H9 (cell line): Measurements from ENCODE around the gene NSMF. TPM values are rescaled to one million over a fixed set of nuclear protein-coding genes. Genes with fewer than 3 reads are reported as not detected.
"Not testable (repeated sequence)": the region's sequence is repeated elsewhere in the genome, so short reads cannot be mapped to it uniquely, and the experiment has no call there.

Experiments used
- DNase-seq: peaks from one replicate; pipeline ENCODE4 v3.0.0-alpha.2; 2017
- H2AFZ ChIP-seq: one replicate; pipeline ENCODE4 v1.6.1; 2013; ENCODE audit warnings: mild to moderate bottlenecking, low read length, control low read depth, moderate library complexity
- H2AK5ac ChIP-seq: 2 replicates; pipeline ENCODE4 v1.6.1; 2013; ENCODE audit warnings: low read length, control low read depth, mixed read lengths; ENCODE audit not compliant: insufficient read length
- H2BK120ac ChIP-seq: one replicate; pipeline ENCODE4 v1.6.1; 2013; ENCODE audit warnings: low read depth, mild to moderate bottlenecking, low read length, control low read depth, inconsistent platforms; ENCODE audit not compliant: poor library complexity, severe bottlenecking
- H2BK12ac ChIP-seq: 2 replicates; pipeline ENCODE4 v1.6.1; 2013; ENCODE audit warnings: low read length, control low read depth, mixed read lengths, low read depth; ENCODE audit not compliant: insufficient read length
- H2BK15ac ChIP-seq: 2 replicates; pipeline ENCODE4 v1.6.1; 2013; ENCODE audit warnings: low read depth, low read length, control low read depth
- H2BK20ac ChIP-seq: one replicate; pipeline ENCODE4 v1.6.1; 2013; ENCODE audit warnings: low read depth, mild to moderate bottlenecking, low read length, control low read depth, inconsistent platforms; ENCODE audit not compliant: poor library complexity, severe bottlenecking
- H2BK5ac ChIP-seq: 2 replicates; pipeline ENCODE4 v1.6.1; 2013; ENCODE audit warnings: low read length, control low read depth, mixed read lengths; ENCODE audit not compliant: insufficient read length
- H3K14ac ChIP-seq: 2 replicates; pipeline ENCODE4 v1.6.1; 2013; ENCODE audit warnings: low read length, control low read depth; ENCODE audit not compliant: insufficient read depth
- H3K18ac ChIP-seq: 2 replicates; pipeline ENCODE4 v1.6.1; 2013; ENCODE audit warnings: low read depth, mild to moderate bottlenecking, mixed read lengths, low read length, control low read depth; ENCODE audit not compliant: insufficient read length
- H3K23ac ChIP-seq: 2 replicates; pipeline ENCODE4 v1.6.1; 2013; ENCODE audit warnings: low read length, control low read depth, mixed read lengths, low read depth; ENCODE audit not compliant: insufficient read length
- H3K23me2 ChIP-seq: 2 replicates; pipeline ENCODE4 v1.6.1; 2013; ENCODE audit warnings: low read depth, mild to moderate bottlenecking, mixed read lengths, low read length, control low read depth; ENCODE audit not compliant: insufficient read length, poor library complexity, severe bottlenecking
- H3K27ac ChIP-seq: 2 replicates; pipeline ENCODE4 v1.5.1; 2013; ENCODE audit warnings: low read length, control low read depth, mixed read lengths, low read depth; ENCODE audit not compliant: insufficient read length
- H3K27me3 ChIP-seq: 2 replicates; pipeline ENCODE4 v1.6.1; 2013; ENCODE audit warnings: low read length, control low read depth, inconsistent platforms; ENCODE audit not compliant: insufficient read depth
- H3K4ac ChIP-seq: 2 replicates; pipeline ENCODE4 v1.6.1; 2013; ENCODE audit warnings: low read depth, mild to moderate bottlenecking, control low read depth, inconsistent platforms, low read length, moderate library complexity
- H3K4me1 ChIP-seq: 2 replicates; pipeline ENCODE4 v1.6.1; 2013; ENCODE audit warnings: low read length, control low read depth, inconsistent platforms; ENCODE audit not compliant: insufficient read depth
- H3K4me2 ChIP-seq: 2 replicates; pipeline ENCODE4 v1.6.1; 2013; ENCODE audit warnings: low read length, control low read depth, mixed read lengths; ENCODE audit not compliant: insufficient read length, insufficient read depth
- H3K56ac ChIP-seq: 2 replicates; pipeline ENCODE4 v1.6.1; 2013; ENCODE audit warnings: low read depth, mild to moderate bottlenecking, mixed read lengths, low read length, control low read depth; ENCODE audit not compliant: insufficient read length
- H3K79me1 ChIP-seq: 2 replicates; pipeline ENCODE4 v1.6.1; 2013; ENCODE audit warnings: low read depth, mild to moderate bottlenecking, moderate library complexity, low read length, control low read depth, inconsistent platforms; ENCODE audit not compliant: insufficient read depth, poor library complexity, severe bottlenecking
- H3K79me2 ChIP-seq: 2 replicates; pipeline ENCODE4 v1.6.1; 2013; ENCODE audit warnings: low read length, control low read depth, inconsistent platforms; ENCODE audit not compliant: insufficient read depth
- H3K9ac ChIP-seq: 2 replicates; pipeline ENCODE4 v1.6.1; 2013; ENCODE audit warnings: low read length, control low read depth, mixed read lengths; ENCODE audit not compliant: insufficient read length; ENCODE audit errors: extremely low read depth
- H3K9me3 ChIP-seq: one replicate; pipeline ENCODE4 v1.6.1; 2013; ENCODE audit warnings: low read depth, low read length, inconsistent platforms; ENCODE audit not compliant: control insufficient read depth
- H3T11ph ChIP-seq: one replicate; pipeline ENCODE4 v1.6.1; 2013; ENCODE audit warnings: mild to moderate bottlenecking, low read length, control low read depth, inconsistent platforms
- H4K20me1 ChIP-seq: one replicate; pipeline ENCODE4 v1.6.1; 2013; ENCODE audit not compliant: control insufficient read depth, insufficient read length, insufficient read depth
- H4K5ac ChIP-seq: 2 replicates; pipeline ENCODE4 v1.6.1; 2013; ENCODE audit warnings: low read depth, mild to moderate bottlenecking, mixed read lengths, low read length, control low read depth; ENCODE audit not compliant: insufficient read length
- H4K8ac ChIP-seq: replicated peaks from 2 replicates; pipeline ENCODE4 v1.6.1; 2013; ENCODE audit warnings: low read length, control low read depth, mixed read lengths, low read depth; ENCODE audit not compliant: insufficient read length
- H4K91ac ChIP-seq: 2 replicates; pipeline ENCODE4 v1.6.1; 2013; ENCODE audit warnings: low read depth, mild to moderate bottlenecking, moderate library complexity, mixed read lengths, low read length, control low read depth; ENCODE audit not compliant: insufficient read length
- H3K27ac Mint-ChIP-seq, 3 experiments: 2 replicates in 2 of 3; 3 replicates in 1 of 3; pipeline ENCODE4 v1.8.0; 2020 to 2021; ENCODE audit warnings: mixed read lengths in 3 of 3, mild to moderate bottlenecking in 1 of 3, moderate library complexity in 1 of 3
- H3K27me3 Mint-ChIP-seq: 2 replicates; pipeline ENCODE4 v1.8.0; 2021; ENCODE audit warnings: low read depth, mild to moderate bottlenecking, moderate library complexity, mixed read lengths
- H3K36me3 Mint-ChIP-seq, 3 experiments: 2 replicates in 2 of 3; 3 replicates in 1 of 3; pipeline ENCODE4 v1.8.0; 2020 to 2021; ENCODE audit warnings: low read depth in 3 of 3, mixed read lengths in 3 of 3; ENCODE audit not compliant: insufficient read depth in 1 of 3
- H3K4me1 Mint-ChIP-seq, 2 experiments: 2 replicates each; pipeline ENCODE4 v1.8.0; 2020; ENCODE audit warnings: mixed read lengths in 2 of 2
- H3K4me3 Mint-ChIP-seq, 2 experiments: 2 replicates in 1 of 2; 3 replicates in 1 of 2; pipeline ENCODE4 v1.8.0; 2020 to 2021; ENCODE audit warnings: mild to moderate bottlenecking in 2 of 2, mixed read lengths in 2 of 2, moderate library complexity in 1 of 2
- H3K9me3 Mint-ChIP-seq, 2 experiments: 2 replicates in 1 of 2; 3 replicates in 1 of 2; pipeline ENCODE4 v1.8.0; 2020; ENCODE audit warnings: mild to moderate bottlenecking in 2 of 2, mixed read lengths in 2 of 2, moderate library complexity in 1 of 2
- WGBS: extraction: QIAGEN DNeasy Blood & Tissue Kit; methylation state at CpG from one replicate; pipeline ENCODE4 v1.1.7; 2013; ENCODE audit warnings: missing lambda C conversion rate, low lambda C conversion rate, mixed read lengths; ENCODE audit not compliant: insufficient read length; ENCODE audit errors: extremely low coverage; 5-methylcytosine and 5-hydroxymethylcytosine counted together
- total RNA-seq: library from RNA; stranded (reverse); gene quantifications from 2 replicates; pipeline ENCODE4 v1.2.1, GENCODE V29; 2021
- TF ChIP-seq, protein P1 (sequence below): fragments of 200-600 bp; sonication (generic); conservative IDR thresholded peaks from 3 replicates; pipeline ENCODE4 v1.8.0; 2021; ENCODE audit warnings: antibody characterized with exemption, mild to moderate bottlenecking

Gene NSMF
- total RNA-seq, 1 experiment from 2014 or later: 46.3 TPM

DNA sequence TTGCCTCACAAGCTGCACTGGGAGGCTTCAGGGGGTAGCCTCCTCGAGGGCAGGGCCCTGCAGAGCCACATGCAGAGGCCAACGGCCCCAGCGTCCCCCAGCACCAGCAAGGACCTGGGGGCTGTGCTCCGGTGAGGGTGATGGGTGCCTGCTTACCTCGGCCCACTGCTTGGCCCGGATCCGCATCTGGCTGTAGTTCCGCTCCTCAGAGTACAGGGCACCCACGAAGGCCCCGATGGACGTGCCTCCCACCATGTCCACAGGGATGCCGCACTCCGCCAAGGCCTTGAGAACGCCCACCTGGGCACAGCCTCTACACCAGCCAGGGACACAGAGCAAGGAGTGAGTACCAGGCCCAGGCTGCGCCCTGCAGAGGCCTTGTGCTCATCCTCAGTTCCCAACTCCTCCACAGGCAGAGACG is 8.0 kb upstream of the NSMF start:
- no peak overlapping the region for H4K5ac ChIP-seq
- no peak overlapping the region for H3K4ac ChIP-seq
- no peaks in the 10 kb centered on the region for H3K9me3 Mint-ChIP-seq
- H2BK12ac ChIP-seq: no peak overlapping the region
- H3K4me1 Mint-ChIP-seq: no peaks in the 10 kb centered on the region
- H4K20me1 ChIP-seq: no peaks in the 10 kb centered on the region
- no peak overlapping the region for H3K27ac Mint-ChIP-seq
- TF ChIP-seq, protein P1, sequence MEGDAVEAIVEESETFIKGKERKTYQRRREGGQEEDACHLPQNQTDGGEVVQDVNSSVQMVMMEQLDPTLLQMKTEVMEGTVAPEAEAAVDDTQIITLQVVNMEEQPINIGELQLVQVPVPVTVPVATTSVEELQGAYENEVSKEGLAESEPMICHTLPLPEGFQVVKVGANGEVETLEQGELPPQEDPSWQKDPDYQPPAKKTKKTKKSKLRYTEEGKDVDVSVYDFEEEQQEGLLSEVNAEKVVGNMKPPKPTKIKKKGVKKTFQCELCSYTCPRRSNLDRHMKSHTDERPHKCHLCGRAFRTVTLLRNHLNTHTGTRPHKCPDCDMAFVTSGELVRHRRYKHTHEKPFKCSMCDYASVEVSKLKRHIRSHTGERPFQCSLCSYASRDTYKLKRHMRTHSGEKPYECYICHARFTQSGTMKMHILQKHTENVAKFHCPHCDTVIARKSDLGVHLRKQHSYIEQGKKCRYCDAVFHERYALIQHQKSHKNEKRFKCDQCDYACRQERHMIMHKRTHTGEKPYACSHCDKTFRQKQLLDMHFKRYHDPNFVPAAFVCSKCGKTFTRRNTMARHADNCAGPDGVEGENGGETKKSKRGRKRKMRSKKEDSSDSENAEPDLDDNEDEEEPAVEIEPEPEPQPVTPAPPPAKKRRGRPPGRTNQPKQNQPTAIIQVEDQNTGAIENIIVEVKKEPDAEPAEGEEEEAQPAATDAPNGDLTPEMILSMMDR: no peak
- peaks cover under 1% of the 10 kb centered on the region for H3K23me2 ChIP-seq
- no peak overlapping the region for H4K91ac ChIP-seq
- peaks cover 19% of the 10 kb centered on the region for H3K27me3 Mint-ChIP-seq
- no peak overlapping the region for H2BK120ac ChIP-seq
- no peak overlapping the region for H3K14ac ChIP-seq
- H3K4me3 Mint-ChIP-seq: no peak overlapping the region
- H3K79me2 ChIP-seq: no peaks in the 10 kb centered on the region
- H3K23ac ChIP-seq: no peak overlapping the region
- H3K4me2 ChIP-seq: no peak overlapping the region
- H3K4me1 ChIP-seq: no peaks in the 10 kb centered on the region
- H3K27ac ChIP-seq: no peak overlapping the region
- no peak overlapping the region for H4K8ac ChIP-seq
- no peak overlapping the region for H2AFZ ChIP-seq
- no CpG with 5 or more reads among the region's 16 CpGs for WGBS
- no peak overlapping the region for H3T11ph ChIP-seq
- no peak overlapping the region for H2AK5ac ChIP-seq
- H2BK5ac ChIP-seq: no peak overlapping the region
- H3K36me3 Mint-ChIP-seq: no peaks in the 10 kb centered on the region
- H3K79me1 ChIP-seq: no peaks in the 10 kb centered on the region
- no peaks in the 10 kb centered on the region; the same call in 1 of the 2 replicates for H3K27me3 ChIP-seq
- H3K56ac ChIP-seq: no peak overlapping the region
- DNase-seq: no peak
- H2BK20ac ChIP-seq: no peak overlapping the region
- no peak overlapping the region for H3K18ac ChIP-seq
- H3K9me3 ChIP-seq: no peaks in the 10 kb centered on the region
- no peak overlapping the region for H3K9ac ChIP-seq
- H2BK15ac ChIP-seq: no peak overlapping the region

DNA sequence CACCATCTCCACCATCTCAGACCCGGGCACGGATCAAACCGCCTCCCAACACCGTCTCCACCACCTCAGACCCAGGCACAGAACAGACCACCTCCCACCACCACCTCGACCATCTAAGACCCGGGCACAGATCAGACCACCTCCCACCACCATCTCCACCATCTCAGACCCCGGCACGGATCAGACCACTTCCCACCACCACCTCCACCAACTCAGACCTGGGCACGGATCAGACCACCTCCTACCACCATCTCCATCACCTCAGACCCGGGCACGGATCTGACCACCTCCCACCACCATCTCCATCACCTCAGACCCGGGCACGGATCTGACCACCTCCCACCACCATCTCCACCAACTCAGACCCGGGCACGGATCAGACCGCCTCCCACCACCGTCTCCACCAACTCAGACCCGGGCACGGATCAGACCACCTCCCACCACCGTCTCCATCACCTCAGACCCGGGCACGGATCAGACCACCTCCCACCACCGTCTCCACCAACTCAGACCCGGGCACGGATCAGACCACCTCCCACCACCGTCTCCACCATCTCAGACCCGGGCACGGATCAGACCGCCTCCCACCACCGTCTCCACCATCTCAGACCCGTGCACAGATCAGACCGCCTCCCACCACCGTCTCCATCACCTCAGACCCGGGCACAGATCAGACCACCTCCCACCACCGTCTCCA is 7.4 kb upstream of the NSMF start:
- H2BK12ac ChIP-seq, H3K56ac ChIP-seq, H2BK15ac ChIP-seq, H2AFZ ChIP-seq, H3K23ac ChIP-seq, H3K4me2 ChIP-seq, H3K9me3 ChIP-seq, H4K20me1 ChIP-seq, DNase-seq, H4K91ac ChIP-seq, H3K9ac ChIP-seq, H3K14ac ChIP-seq, H3K23me2 ChIP-seq, H4K8ac ChIP-seq, H2BK5ac ChIP-seq, H3K4me1 Mint-ChIP-seq, H4K5ac ChIP-seq, H2BK120ac ChIP-seq, H3K27ac Mint-ChIP-seq, H2AK5ac ChIP-seq, H3K4ac ChIP-seq, H2BK20ac ChIP-seq, H3K36me3 Mint-ChIP-seq, H3K79me2 ChIP-seq, H3K9me3 Mint-ChIP-seq, H3K18ac ChIP-seq, H3T11ph ChIP-seq, H3K27ac ChIP-seq, H3K4me1 ChIP-seq, H3K79me1 ChIP-seq, H3K27me3 ChIP-seq, H3K4me3 Mint-ChIP-seq: not testable (repeated sequence)
- WGBS: no CpG with 5 or more reads among the region's 35 CpGs
- peaks cover 23% of the 10 kb centered on the region for H3K27me3 Mint-ChIP-seq
